Psoas muscle (tissue), 8 donors: Measurements from ENCODE around the gene CHST8. TPM values are rescaled to one million over a fixed set of nuclear protein-coding genes. Genes with fewer than 3 reads are reported as not detected.

Experiments
- ATAC-seq, 4 donors: fragments of 200-7000 bp; cut with Tn5 transposase; one replicate each; pipeline ENCODE4 v1.9.1; 2020; ENCODE audit warnings: moderate library complexity in 3 of 4, mild to moderate bottlenecking in 2 of 4
- DNase-seq, 2 donors: peaks; one replicate each; pipeline ENCODE4 v3.0.0-alpha.2; 2020
- H3K27ac ChIP-seq: fragments of 200-600 bp; one replicate; pipeline ENCODE4 v1.8.0; 2022
- H3K27me3 ChIP-seq, 3 donors: fragments of 200-600 bp in 1 of 3; one replicate each; pipeline versions ENCODE4 v1.6.1 to v1.8.0; 2013 to 2022; ENCODE audit warnings: low read length in 2 of 3, mild to moderate bottlenecking in 2 of 3, moderate library complexity in 1 of 3; ENCODE audit not compliant: insufficient read depth in 3 of 3
- H3K36me3 ChIP-seq, 2 donors: fragments of 200-600 bp in 1 of 2; one replicate each; pipeline versions ENCODE4 v1.6.1 to v1.8.0; 2013 to 2022; ENCODE audit warnings: low read depth in 1 of 2, mild to moderate bottlenecking in 1 of 2, moderate library complexity in 1 of 2; ENCODE audit not compliant: insufficient read depth in 1 of 2
- H3K4me1 ChIP-seq: fragments of 200-600 bp; one replicate; pipeline ENCODE4 v1.8.0; 2022
- H3K4me3 ChIP-seq: fragments of 200-600 bp; one replicate; pipeline ENCODE4 v1.8.0; 2022; ENCODE audit warnings: mild to moderate bottlenecking
- H3K9me3 ChIP-seq: fragments of 200-600 bp; one replicate; pipeline ENCODE4 v1.8.0; 2022
- WGBS, 3 donors: extraction: QIAGEN DNeasy Blood & Tissue Kit; methylation state at CpG; one replicate each; pipeline versions ENCODE4 v1.1.6 to v1.1.7; 2013; 5-methylcytosine and 5-hydroxymethylcytosine counted together
- intact Hi-C, 2 donors: fragments of 100-400 bp; cut with DNase I; formaldehyde crosslinking; loops; one replicate each; pipeline versions ENCODE4 v1.11.0 to v1.14.2; 2022
- polyA plus RNA-seq, 3 donors: library from polyadenylated mRNA; stranded (reverse); fragments of 200-250 nt; gene quantifications; one replicate each; pipeline ENCODE4 v1.2.3, GENCODE V29; 2013
- total RNA-seq, 4 donors: library from RNA; stranded (reverse); fragmentation: NEBNext Ultra II Directional in 2 of 4; extraction: Animal tissue kit (Norgen Biotek cat#: 25700) in 2 of 4; gene quantifications; one replicate each; pipeline versions ENCODE4 v1.2.1 to v1.2.4, GENCODE V29; 2021 to 2023
- TF ChIP-seq, protein P1 (sequence below): fragments of 200-600 bp; IDR thresholded peaks from one replicate; pipeline ENCODE4 v1.8.0; 2022; ENCODE audit warnings: antibody characterized with exemption
- donor health status: healthy with polysubstance abuse.
- donor health status: DM: no; HTN: no; CAD: no; lungs with moderate emphysema.
- donor health status: Bipolar disorder and iron deficiency.
- donor health status: healthy.
- donor health status: DM: yes; HTN: yes; CAD: no.
- donor health status: DM: no; HTN: no; CAD: no.
- donor health status: DM: no; HTN: no; CAD: no.
- donor health status: DM: yes; HTN: yes; CAD: no.

CHST8 gene
- total and polyA plus RNA-seq, 7 donors: 0.05 to 0.60 (median 0.23) TPM; not detected in 1

DNA sequence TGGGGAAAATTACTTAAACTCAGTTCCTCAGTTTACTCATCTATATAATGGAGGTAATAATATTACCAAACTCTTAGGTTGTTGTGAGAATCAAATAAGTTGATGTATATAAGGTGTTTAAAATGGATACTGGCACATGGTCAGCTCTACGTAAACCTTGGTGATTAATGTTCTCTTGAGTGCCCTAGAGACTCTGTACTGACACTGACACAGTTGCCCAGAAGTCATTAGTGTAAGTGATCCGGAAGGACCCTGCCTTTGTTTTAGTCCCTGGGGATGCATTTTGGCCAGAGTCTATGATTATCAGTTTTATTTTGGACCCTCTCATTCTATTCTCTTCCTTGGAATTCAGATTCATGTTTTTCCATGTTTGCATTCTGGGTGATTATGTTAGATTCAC, 31.9 kb downstream of the CHST8 start:
- Histone ChIP-seq H3K27ac (no peak overlapping the region), H3K4me3 (no peak overlapping the region), H3K9me3 (no peaks in the 10 kb centered on the region), H3K36me3 (no peaks in the 10 kb centered on the region), H3K4me1 (no peaks in the 10 kb centered on the region), H3K27me3 (peaks cover 0 to 2% (median 0%) of the 10 kb centered on the region in 3 donors)
- ATAC-seq (no peak), DNase-seq (no peak)
- 22 to 48% (median 36%) methylated on average over 2 of the region's 2 CpGs for WGBS, 3 donors
- intact Hi-C loops: no loop called here
- TF ChIP-seq, protein P1, sequence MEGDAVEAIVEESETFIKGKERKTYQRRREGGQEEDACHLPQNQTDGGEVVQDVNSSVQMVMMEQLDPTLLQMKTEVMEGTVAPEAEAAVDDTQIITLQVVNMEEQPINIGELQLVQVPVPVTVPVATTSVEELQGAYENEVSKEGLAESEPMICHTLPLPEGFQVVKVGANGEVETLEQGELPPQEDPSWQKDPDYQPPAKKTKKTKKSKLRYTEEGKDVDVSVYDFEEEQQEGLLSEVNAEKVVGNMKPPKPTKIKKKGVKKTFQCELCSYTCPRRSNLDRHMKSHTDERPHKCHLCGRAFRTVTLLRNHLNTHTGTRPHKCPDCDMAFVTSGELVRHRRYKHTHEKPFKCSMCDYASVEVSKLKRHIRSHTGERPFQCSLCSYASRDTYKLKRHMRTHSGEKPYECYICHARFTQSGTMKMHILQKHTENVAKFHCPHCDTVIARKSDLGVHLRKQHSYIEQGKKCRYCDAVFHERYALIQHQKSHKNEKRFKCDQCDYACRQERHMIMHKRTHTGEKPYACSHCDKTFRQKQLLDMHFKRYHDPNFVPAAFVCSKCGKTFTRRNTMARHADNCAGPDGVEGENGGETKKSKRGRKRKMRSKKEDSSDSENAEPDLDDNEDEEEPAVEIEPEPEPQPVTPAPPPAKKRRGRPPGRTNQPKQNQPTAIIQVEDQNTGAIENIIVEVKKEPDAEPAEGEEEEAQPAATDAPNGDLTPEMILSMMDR: no peak

DNA sequence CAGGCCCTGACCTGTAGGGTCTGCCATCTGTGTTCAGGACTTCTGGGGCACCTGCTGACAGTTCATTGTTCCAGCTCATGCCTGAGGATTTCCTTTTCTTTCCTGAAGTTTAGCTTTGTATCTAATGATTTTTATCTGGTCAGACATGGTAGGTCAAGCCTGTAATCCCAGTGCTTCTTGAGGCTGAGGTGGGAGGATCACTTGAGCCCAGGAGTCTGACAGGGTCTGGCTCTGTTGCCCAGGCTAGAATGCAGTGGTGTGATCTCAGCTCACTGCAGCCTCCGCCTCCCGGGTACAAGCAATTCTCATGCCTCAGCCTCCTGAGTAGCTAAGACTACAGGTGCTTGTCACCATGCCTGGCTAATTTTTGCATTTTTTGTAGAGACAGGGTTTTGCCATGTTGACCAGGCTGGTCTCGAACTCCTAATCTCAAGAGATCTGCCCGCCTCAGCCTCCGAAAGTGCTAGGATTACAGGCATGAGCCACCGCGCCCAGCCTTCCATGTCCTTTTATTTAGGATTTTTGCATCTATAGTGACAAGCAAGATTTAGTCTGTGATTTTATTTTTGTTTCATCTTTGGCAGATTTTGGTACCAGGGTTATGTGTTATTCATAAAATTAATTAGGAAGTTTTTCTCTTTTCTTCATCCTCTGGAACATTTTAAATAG, 33.2 kb downstream of the CHST8 start:
- Histone ChIP-seq H3K4me3 (no peak overlapping the region), H3K27ac (no peak overlapping the region), H3K4me1 (no peaks in the 10 kb centered on the region), H3K36me3 (no peaks in the 10 kb centered on the region), H3K9me3 (no peaks in the 10 kb centered on the region), H3K27me3 (peaks cover 0 to 3% (median 2%) of the 10 kb centered on the region in 3 donors)
- DNase-seq: no peak
- TF ChIP-seq, protein P1: no peak
- intact Hi-C loops: no loop called here
- WGBS, 3 donors: 72 to 77% (median 74%) methylated on average over 7 of the region's 7 CpGs
- ATAC-seq: no peak

DNA sequence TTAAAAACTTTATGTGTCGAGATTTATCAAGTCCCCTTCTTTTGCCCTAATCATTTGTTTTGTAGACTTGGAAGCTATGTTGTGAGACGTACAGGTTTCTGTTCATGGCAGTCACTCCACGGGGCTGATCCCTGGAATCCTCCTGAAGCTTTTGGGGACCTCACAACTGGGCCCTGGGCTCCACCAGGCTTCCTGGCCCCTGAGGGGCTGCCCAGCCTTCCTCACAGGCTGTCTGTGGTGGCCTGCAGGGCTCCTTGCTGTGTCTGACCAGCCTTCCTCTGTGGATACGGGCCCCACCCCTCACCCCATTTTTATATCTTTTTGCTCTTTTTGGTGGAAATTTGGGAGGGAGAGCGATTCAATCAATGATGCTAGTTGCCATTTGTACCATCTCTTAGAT, 38.1 kb downstream of the CHST8 start:
- Histone ChIP-seq H3K27ac (no peak overlapping the region), H3K9me3 (no peaks in the 10 kb centered on the region), H3K4me3 (no peak overlapping the region), H3K27me3 (peaks cover 0 to 6% (median 2%) of the 10 kb centered on the region in 3 donors), H3K36me3 (no peaks in the 10 kb centered on the region), H3K4me1 (no peaks in the 10 kb centered on the region)
- no peak for ATAC-seq
- intact Hi-C loops: no loop called here
- DNase-seq: no peak
- WGBS, 3 donors: 81 to 86% (median 83%) methylated on average over 5 of the region's 5 CpGs
- TF ChIP-seq, protein P1: no peak

DNA sequence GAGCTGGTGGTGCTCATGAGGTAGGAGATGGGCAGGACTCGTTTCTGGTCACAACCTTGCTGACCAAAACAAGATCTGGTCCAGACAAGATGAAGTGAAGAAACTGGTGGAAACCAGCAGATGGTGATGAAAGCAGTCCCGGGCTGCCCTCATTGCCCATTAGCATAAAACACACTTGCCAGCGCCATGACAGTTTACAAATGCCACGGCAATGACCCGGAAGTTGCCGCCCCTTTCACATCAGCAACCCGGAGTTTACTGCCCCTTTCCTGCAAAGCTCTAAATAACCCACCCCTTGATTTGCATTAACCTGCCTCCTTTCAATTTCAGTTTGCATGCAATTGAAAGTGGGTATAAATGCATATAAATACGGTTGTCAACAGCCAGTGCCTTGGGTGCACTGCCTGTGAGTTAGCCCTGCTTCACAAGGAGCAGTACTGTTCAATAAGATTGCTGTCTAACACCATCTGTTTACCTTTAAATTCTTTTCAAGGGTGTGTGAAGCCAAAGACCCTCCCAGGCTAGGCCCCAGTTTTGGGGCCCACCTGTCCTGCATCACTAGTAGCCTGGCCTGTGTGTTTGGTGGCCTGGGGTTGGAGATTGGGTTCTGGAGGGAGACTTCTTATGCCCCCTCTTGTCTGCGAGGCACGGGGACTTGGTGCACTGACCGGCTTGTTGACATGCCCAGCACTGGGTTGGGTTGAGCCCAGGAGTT, 38.8 kb downstream of the CHST8 start:
- Histone ChIP-seq H3K27me3 (peaks cover 0 to 6% (median 2%) of the 10 kb centered on the region in 3 donors), H3K27ac (no peak overlapping the region), H3K9me3 (no peaks in the 10 kb centered on the region), H3K4me1 (no peaks in the 10 kb centered on the region), H3K36me3 (no peaks in the 10 kb centered on the region), H3K4me3 (no peak overlapping the region)
- 53 to 62% (median 55%) methylated on average over 11 of the region's 11 CpGs for WGBS, 3 donors
- ATAC-seq (no peak), DNase-seq (no peak)
- TF ChIP-seq, protein P1: no peak
- intact Hi-C loops: no loop called here
